PC-9 (cell line): ENCODE measurements around the gene CREB3L1. TPM values are rescaled to one million over a fixed set of nuclear protein-coding genes. Genes with fewer than 3 reads are reported as not detected.

Source experiments
- BruUV-seq: library from RNA; stranded (reverse); fragments of 400-500 nt; replicated peaks from 2 replicates; lab custom pipeline; 2021; lab: Mats Ljungman, UMichigan
- CTCF ChIA-PET: fragments of 300-600 bp; sonication (Branson Sonifier 250); formaldehyde crosslinking; loops from one replicate; lab custom pipeline; 2022; ENCODE audit warnings: antibody characterized with exemption; lab: Charles Lee
- POLR2A ChIA-PET: fragments of 300-600 bp; sonication (Branson Sonifier 250); formaldehyde crosslinking; loops from one replicate; lab custom pipeline; 2022; ENCODE audit warnings: antibody characterized with exemption; ENCODE audit not compliant: unreplicated experiment; lab: Charles Lee
- DNase-seq, 2 experiments: peaks; one replicate each; pipeline versions ENCODE4 v3.0.0 to v3.0.0-alpha.2; 2015 to 2022; ENCODE audit warnings: mixed read lengths in 1 of 2
- H2AFZ ChIP-seq: fragments of 200-600 bp; sonication (generic); 2 replicates; pipeline ENCODE4 v1.8.1; 2017; ENCODE audit warnings: antibody characterized with exemption
- H3F3A ChIP-seq: fragments of 200-600 bp; sonication (generic); 2 replicates; pipeline ENCODE4 v1.8.1; 2017; ENCODE audit warnings: antibody characterized with exemption, mild to moderate bottlenecking, low read depth; ENCODE audit not compliant: insufficient read depth
- H3K27ac ChIP-seq: fragments of 200-600 bp; sonication (generic); 2 replicates; pipeline ENCODE4 v1.6.1; 2016; ENCODE audit warnings: mixed run types
- H3K27me3 ChIP-seq: fragments of 200-600 bp; sonication (generic); 2 replicates; pipeline ENCODE4 v1.6.1; 2016; ENCODE audit warnings: low read depth, mixed run types; ENCODE audit not compliant: insufficient read depth
- H3K36me3 ChIP-seq: fragments of 200-600 bp; sonication (generic); 2 replicates; pipeline ENCODE4 v1.6.1; 2016; ENCODE audit warnings: low read depth, mixed run types
- H3K4me1 ChIP-seq: fragments of 200-600 bp; sonication (generic); replicated peaks from 2 replicates; pipeline ENCODE4 v1.6.1; 2016; ENCODE audit warnings: mixed run types; ENCODE audit not compliant: insufficient read depth
- H3K4me2 ChIP-seq: fragments of 200-600 bp; sonication (generic); 2 replicates; pipeline ENCODE4 v1.6.1; 2017; ENCODE audit warnings: mixed run types
- H3K4me3 ChIP-seq: fragments of 200-600 bp; sonication (generic); 2 replicates; pipeline ENCODE4 v1.6.1; 2016; ENCODE audit warnings: mixed run types
- H3K79me2 ChIP-seq: fragments of 200-600 bp; sonication (generic); 2 replicates; pipeline ENCODE4 v1.6.1; 2017; ENCODE audit warnings: low read depth, mixed run types
- H3K9me2 ChIP-seq: fragments of 200-600 bp; sonication (generic); 2 replicates; pipeline ENCODE4 v1.8.1; 2017; ENCODE audit warnings: mild to moderate bottlenecking; ENCODE audit not compliant: insufficient read depth
- H3K9me3 ChIP-seq: fragments of 200-600 bp; sonication (generic); 2 replicates; pipeline ENCODE4 v1.8.1; 2016; ENCODE audit warnings: low read depth; ENCODE audit not compliant: insufficient read depth
- H4K20me1 ChIP-seq: fragments of 200-600 bp; sonication (generic); 2 replicates; pipeline ENCODE4 v1.8.1; 2017; ENCODE audit not compliant: insufficient read depth
- EZH2 ChIP-seq: fragments of 200-600 bp; sonication (generic); IDR thresholded peaks from 2 replicates; pipeline ENCODE4 v1.8.0; 2017; ENCODE audit warnings: antibody characterized with exemption, low read depth
- intact Hi-C: fragments of 100-400 bp; cut with micrococcal nuclease; formaldehyde crosslinking; loops from one replicate; pipeline ENCODE4 v1.10.0; 2022; ENCODE audit not compliant: unreplicated experiment
- total RNA-seq: library from RNA; stranded (reverse); gene quantifications from 2 replicates; pipeline ENCODE4 v1.2.3, GENCODE V29; 2021
- TF ChIP-seq, protein P1 (sequence below): fragments of 200-600 bp; sonication (generic); conservative IDR thresholded peaks from 2 replicates; pipeline ENCODE4 v1.6.1; 2017; ENCODE audit warnings: mixed run types, antibody characterized with exemption, mild to moderate bottlenecking, moderate library complexity

The CREB3L1 gene
- total RNA-seq, 1 experiment from 2014 or later = 3.1 TPM

DNA sequence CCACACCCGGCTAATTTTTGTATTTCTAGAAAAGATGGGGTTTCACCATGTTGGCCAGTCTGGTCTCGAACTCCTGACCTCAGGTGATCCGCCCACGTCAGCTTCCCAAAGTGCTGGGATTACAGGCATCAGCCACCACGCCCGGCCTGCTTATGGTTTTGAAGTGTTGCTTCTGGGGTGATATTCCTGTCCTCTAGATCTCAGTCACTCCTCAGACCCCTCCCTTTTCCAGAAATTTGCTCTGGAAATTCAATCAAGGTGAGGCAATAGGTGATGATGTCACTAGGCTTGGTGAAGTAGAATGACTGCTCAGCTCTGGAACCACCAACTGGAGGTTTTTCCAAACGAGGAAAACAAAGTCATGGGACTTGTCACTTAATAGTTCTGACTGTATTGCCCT is 36.6 kb upstream of the CREB3L1 start:
- CTCF ChIA-PET = interaction anchor here (1.6 kb wide), 1 partner anchor 106 kb away, joined by 6 read pairs; the partner anchor contains the start of gene DGKZ
- Histone ChIP-seq H4K20me1 (no peaks in the 10 kb centered on the region), H3K79me2 (0 out of 2 replicates have a peak, but pooled peaks cover 4% of the 10 kb centered on the region), H3K4me3 (no peak overlapping the region), H3K9me3 (no peaks in the 10 kb centered on the region), H3K27me3 (no peaks in the 10 kb centered on the region), H3K9me2 (no peaks in the 10 kb centered on the region), H3K36me3 (no peaks in the 10 kb centered on the region), H3K4me2 (no peak overlapping the region), H3K4me1 (peaks cover 47% of the 10 kb centered on the region), H3F3A (peaks cover 34% of the 10 kb centered on the region), H2AFZ (no peak overlapping the region), H3K27ac (no peak overlapping the region)
- intact Hi-C loops = loop anchor here (5.0 kb wide), 1 partner anchor 141 kb away; the partner anchor contains the start of gene MDK
- DNase-seq = peak in 1 of 2 experiments; percentile 38
- POLR2A ChIA-PET = no interaction called here
- no peak for TF ChIP-seq EZH2
- TF ChIP-seq, protein P1, sequence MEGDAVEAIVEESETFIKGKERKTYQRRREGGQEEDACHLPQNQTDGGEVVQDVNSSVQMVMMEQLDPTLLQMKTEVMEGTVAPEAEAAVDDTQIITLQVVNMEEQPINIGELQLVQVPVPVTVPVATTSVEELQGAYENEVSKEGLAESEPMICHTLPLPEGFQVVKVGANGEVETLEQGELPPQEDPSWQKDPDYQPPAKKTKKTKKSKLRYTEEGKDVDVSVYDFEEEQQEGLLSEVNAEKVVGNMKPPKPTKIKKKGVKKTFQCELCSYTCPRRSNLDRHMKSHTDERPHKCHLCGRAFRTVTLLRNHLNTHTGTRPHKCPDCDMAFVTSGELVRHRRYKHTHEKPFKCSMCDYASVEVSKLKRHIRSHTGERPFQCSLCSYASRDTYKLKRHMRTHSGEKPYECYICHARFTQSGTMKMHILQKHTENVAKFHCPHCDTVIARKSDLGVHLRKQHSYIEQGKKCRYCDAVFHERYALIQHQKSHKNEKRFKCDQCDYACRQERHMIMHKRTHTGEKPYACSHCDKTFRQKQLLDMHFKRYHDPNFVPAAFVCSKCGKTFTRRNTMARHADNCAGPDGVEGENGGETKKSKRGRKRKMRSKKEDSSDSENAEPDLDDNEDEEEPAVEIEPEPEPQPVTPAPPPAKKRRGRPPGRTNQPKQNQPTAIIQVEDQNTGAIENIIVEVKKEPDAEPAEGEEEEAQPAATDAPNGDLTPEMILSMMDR = no peak
- no TSS peak for BruUV-seq

DNA sequence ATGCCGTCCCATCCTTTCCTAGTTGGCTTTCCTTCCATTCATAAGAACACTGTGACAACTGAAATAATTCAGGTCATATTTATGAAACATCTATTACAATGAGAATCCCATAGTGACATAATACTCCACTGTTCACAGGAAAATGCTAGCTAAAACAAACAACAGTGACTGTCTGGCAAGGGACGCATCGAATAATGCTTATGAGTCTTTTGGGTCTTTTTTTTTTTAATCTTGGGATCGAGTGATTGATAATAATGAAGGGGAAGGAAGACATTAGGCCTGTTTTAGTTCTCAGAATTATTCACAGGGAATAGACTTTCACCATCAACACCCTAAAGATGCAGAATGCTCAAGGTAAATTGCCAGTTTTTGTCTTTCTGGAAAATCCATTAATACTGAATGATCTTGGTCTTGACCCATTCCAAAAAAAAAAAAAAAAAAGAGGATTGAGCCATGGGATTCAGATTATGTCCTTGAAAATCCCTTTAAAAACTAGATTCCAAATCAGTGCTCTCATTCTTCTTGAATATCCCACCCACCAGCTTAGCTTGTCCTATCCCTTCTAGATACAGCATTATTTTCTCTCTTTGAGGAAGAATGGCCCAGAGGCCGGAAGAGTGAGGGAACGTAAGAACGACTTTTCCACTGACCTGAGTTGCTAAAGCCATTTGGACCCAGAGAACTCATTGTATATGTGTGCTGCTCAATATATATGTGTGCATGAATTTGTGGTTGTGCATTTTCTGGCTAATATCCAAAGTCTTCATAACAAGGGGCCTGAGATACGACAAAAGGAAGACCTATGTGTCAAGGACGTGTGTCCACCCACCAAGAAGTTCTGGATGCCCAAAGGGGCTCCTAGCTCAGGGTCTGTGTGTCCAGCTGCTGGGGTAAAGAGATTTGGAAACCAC is 35.2 kb upstream of the CREB3L1 start:
- ChIA-PET POLR2A (interaction anchor here (0.6 kb wide), 1 partner anchor 53 kb away, joined by 3 read pairs; no protein-coding TSS in a partner anchor), CTCF (interaction anchor here (0.6 to 1.7 kb wide), 4 partner anchors 55 to 72 kb away, joined by 3 to 6 read pairs (median 6); no protein-coding TSS in a partner anchor)
- Histone ChIP-seq H3K9me2 (no peaks in the 10 kb centered on the region), H3K27me3 (no peaks in the 10 kb centered on the region), H3K36me3 (no peaks in the 10 kb centered on the region), H3K27ac (peak overlapping the region; percentile 99), H3K4me3 (peak overlapping the region; percentile 62), H3K79me2 (0 out of 2 replicates have a peak, but pooled peaks cover 4% of the 10 kb centered on the region), H3K4me2 (peak overlapping the region; percentile 88), H3K9me3 (no peaks in the 10 kb centered on the region), H4K20me1 (no peaks in the 10 kb centered on the region), H2AFZ (peak overlapping the region; percentile 72), H3K4me1 (peaks cover 36% of the 10 kb centered on the region), H3F3A (peaks cover 26% of the 10 kb centered on the region)
- TF ChIP-seq, protein P1 = no peak
- TF ChIP-seq EZH2 = no peak
- intact Hi-C loops = loop anchor here (2.0 to 5.0 kb wide), 3 partner anchors 53 to 140 kb away; partner anchors contain the start of gene MDK
- BruUV-seq = no TSS peak
- no peak for DNase-seq
